Fibroblast of skin of back (primary cell): ENCODE data around the gene CLEC10A.
A peak's percentile ranks its signal among the peaks of the same experiment; 100 is the strongest.

Experiments
- DNase-seq: peaks from one replicate; pipeline ENCODE4 v3.0.0-alpha.2; 2013

CLEC10A gene

DNA sequence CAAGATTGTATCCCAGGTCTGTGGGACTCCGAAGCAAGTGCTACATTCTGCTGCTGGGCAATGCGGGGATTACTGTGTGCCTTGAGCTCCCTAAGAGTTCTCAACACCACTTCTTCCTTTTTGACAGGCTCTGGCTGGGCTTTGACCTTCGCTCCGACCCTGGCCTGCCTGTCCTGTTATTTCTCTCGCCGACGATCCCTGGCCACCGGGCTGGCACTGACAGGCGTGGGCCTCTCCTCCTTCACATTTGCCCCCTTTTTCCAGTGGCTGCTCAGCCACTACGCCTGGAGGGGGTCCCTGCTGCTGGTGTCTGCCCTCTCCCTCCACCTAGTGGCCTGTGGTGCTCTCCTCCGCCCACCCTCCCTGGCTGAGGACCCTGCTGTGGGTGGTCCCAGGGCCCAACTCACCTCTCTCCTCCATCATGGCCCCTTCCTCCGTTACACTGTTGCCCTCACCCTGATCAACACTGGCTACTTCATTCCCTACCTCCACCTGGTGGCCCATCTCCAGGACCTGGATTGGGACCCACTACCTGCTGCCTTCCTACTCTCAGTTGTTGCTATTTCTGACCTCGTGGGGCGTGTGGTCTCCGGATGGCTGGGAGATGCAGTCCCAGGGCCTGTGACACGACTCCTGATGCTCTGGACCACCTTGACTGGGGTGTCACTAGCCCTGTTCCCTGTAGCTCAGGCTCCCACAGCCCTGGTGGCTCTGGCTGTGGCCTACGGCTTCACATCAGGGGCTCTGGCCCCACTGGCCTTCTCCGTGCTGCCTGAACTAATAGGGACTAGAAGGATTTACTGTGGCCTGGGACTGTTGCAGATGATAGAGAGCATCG is 41.8 kb downstream of the CLEC10A start:
- no peak for DNase-seq

DNA sequence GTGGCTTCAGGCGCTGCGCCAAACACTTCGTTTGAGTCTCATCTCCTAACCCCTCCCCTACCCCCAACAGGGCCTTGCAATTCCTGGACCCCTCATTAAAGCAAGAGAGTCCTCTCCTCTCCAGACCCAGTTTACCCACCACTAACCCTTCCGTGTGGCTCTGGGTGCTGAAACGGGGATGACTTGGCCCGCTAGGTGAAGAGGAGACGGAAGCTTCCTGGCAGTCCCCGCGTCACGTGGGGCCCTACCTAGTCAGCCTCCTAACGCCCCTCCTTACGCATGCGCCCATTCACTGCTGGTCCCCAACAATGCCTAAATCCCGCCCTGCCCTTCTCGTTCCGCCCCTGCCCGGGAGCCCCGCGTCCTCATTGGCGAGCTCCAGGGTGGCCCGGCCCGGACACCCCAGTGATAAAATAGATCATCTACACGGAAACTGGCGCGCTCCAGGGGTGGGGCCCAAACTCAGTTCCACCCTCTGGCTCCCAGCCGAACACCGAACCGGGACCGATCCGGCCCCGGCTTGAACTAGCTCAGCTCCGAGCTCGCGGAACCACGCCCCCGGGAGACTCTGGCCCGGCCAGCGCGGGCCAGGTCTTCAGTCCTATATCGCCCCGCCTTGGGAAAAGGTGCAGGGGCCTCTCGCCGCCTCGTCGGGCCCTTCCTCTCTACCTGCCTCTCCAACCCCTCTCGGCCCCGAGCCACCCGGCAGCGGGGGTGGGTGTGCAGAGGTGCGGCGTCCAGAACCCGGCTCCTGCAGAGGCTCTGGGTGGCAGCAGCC is 44.3 kb downstream of the CLEC10A start, which contains the start of gene SLC16A13:
Gene SLC16A13 (plus strand): TSS at position 425 of the 778 bp plus-strand sequence. CDS start 368 bp downstream, outside the sequence.
- DNase-seq: peak; percentile 93

DNA sequence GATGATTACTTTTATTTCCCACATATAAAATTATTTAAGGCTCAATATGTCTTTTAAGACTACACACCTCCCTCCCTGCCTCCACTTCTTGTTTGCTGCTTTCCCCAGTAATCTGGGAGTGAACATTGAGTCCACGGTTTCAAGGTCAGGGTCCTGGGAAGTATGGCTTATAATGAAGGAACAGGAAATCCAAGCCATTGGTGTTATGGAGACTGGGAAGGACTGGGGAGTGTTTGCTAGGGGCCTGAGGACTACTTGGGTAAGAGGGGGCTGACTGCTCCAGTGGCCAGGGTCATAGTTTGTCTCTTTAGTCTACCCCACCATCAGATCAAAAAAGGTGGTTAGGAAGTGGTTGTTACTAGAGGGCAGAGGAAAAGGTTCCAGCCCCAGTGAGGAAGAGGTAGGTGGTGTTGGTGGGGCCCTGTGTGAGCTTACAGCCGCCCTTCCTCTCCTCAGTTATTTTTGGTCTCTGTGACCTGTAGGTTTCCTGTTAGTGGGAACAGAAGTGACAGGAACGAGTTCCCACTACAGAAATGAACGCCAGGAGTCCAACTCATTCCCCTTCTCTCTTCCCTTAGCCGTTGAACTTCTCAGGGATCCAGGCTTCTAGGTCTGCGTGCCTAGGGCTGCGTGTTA is 45.0 kb downstream of the CLEC10A start:
- DNase-seq: no peak

DNA sequence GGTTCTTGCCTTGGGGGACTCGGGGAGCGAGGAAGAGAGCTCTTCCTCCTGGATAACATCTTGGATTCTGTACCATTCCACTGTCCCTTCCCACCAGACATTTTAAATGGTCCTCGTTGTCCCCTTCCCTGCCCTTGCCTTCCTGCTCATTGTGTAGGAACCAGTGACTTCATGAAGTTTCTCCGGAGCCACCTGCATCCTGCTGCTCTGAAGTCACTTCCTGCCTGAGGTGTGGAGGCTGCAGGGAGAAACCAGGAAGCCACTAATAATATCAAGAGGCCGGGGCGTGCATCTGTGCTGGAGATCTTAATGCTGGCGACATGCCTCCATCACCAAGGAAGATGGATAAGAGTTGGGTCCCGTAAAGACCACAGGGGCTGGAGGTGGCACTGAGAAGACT is 50.4 kb downstream of the CLEC10A start:
- no peak for DNase-seq

DNA sequence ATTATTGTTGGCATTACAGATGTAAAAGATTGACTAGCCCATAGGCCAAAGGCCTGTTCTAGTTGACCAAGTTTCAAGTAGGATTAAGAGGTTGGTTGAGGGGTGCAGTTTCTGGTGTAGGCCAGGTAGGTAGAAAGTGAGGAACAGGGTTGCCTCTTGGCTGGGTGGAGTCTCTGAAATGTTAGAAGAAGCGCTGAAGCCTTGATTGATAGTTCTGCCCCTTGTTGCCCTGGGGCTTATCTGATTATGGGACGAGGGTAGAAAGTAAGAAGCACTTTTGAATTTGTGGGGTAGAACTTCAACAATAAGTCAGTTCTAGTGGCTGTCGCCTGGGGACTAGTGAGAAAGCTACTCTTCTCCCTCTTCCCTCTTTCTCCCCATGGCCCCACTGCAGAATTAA is 51.0 kb downstream of the CLEC10A start:
- DNase-seq: no peak

DNA sequence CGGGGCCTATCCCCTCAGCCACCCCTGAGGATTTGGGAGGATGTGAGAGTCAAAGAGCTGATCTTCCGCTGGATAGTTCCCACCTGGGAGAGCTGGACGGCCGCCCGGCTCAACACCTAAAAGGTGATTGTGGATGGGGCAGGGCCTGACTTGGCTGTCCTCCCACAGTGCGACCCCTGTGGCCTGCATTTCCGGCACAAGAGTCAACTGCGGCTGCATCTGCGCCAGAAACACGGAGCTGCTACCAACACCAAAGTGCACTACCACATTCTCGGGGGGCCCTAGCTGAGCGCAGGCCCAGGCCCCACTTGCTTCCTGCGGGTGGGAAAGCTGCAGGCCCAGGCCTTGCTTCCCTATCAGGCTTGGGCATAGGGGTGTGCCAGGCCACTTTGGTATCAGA is 52.7 kb downstream of the CLEC10A start:
- DNase-seq: no peak

DNA sequence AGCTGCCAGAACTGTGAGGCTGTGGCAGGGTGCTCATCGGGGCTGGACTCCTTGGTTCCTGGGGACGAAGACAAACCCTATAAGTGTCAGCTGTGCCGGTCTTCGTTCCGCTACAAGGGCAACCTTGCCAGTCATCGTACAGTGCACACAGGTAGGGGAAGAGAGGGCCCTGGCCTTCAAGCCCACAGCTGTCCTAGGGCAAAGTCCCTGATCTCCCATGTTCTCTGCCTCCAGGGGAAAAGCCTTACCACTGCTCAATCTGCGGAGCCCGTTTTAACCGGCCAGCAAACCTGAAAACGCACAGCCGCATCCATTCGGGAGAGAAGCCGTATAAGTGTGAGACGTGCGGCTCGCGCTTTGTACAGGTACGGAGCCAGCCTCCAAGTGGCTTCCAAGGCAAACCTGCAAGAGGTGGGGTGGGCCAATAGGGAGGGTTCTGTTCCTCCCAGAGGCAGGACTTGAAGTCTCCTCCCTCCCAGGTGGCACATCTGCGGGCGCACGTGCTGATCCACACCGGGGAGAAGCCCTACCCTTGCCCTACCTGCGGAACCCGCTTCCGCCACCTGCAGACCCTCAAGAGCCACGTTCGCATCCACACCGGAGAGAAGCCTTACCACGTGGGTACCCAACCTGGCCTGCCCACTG is 53.5 kb downstream of the CLEC10A start:
- no peak for DNase-seq

DNA sequence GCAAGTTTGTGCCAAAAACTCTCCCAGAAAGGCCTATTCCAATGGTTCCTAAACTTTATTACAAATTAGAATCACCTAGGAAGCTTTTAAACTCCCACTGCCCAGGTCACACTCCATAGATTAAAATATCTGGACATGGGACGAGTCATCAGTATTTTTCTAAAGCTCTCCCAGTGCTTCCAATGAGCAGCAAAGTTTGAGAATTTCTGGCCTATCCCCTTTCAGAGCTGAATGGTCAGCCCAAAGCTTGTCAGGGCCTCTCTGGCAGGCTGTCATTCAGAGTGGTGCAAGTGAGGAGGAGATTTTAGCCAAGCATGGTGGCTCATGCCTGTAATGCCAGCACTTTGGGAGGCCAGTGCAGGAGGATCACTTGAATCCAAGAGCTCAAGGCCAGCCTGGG is 54.8 kb downstream of the CLEC10A start:
- DNase-seq: no peak
